ENCODE measurements around the gene KCTD12.

The KCTD12 gene

DNA sequence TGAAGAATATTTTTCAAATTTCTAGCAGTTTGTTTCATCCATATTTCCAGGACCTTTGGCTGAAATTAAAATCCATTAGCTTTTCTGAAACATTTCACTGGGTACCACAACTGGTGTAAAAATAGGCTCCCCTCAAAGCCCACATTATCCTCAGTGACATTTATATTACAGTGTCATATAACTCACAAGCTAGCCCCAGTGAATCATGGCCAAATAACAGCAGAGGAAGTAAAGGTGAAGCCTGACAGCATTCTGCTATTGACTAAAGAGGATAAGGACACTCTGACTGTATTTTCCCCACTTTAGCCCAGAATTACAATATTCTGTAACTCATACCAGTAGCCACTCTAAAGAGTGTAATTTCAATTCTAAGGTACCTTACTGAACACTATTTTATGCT, 21.9 kb downstream of the KCTD12 start:
- TF ChIP-seq, protein P1, sequence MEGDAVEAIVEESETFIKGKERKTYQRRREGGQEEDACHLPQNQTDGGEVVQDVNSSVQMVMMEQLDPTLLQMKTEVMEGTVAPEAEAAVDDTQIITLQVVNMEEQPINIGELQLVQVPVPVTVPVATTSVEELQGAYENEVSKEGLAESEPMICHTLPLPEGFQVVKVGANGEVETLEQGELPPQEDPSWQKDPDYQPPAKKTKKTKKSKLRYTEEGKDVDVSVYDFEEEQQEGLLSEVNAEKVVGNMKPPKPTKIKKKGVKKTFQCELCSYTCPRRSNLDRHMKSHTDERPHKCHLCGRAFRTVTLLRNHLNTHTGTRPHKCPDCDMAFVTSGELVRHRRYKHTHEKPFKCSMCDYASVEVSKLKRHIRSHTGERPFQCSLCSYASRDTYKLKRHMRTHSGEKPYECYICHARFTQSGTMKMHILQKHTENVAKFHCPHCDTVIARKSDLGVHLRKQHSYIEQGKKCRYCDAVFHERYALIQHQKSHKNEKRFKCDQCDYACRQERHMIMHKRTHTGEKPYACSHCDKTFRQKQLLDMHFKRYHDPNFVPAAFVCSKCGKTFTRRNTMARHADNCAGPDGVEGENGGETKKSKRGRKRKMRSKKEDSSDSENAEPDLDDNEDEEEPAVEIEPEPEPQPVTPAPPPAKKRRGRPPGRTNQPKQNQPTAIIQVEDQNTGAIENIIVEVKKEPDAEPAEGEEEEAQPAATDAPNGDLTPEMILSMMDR (conservative IDR thresholded peaks at IDR 0.05; ENCODE audit: control insufficient read depth, insufficient read depth, low read depth, low read length) = no peak
- H3K4me3 ChIP-seq (ENCODE audit: control insufficient read depth, low read depth, low read length) = no peak overlapping the region
- DNase-seq (ENCODE audit: low read depth) = no peak

DNA sequence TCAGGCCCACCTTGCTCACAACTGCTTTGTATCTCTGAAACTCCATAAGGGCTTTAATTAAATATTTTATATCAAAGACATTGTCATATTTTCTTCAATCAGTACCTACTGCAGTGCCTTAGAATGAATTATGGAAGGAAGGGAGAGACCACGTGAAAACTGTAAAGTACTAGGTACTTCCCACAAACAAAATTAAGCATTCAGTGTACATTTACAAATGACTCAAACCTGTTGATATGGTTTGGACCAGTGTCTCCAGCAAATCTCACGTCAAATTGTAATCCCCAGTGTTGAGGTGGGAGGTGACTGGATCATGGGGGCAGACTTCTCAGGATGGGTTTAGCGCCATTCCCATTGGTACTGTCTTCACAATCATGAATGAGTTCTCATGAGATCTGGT, 23.2 kb downstream of the KCTD12 start:
- H3K4me3 ChIP-seq (ENCODE audit: control insufficient read depth, low read depth, low read length) = no peak overlapping the region
- DNase-seq (ENCODE audit: low read depth) = no peak
- TF ChIP-seq, protein P1 (conservative IDR thresholded peaks at IDR 0.05; ENCODE audit: control insufficient read depth, insufficient read depth, low read depth, low read length) = no peak

DNA sequence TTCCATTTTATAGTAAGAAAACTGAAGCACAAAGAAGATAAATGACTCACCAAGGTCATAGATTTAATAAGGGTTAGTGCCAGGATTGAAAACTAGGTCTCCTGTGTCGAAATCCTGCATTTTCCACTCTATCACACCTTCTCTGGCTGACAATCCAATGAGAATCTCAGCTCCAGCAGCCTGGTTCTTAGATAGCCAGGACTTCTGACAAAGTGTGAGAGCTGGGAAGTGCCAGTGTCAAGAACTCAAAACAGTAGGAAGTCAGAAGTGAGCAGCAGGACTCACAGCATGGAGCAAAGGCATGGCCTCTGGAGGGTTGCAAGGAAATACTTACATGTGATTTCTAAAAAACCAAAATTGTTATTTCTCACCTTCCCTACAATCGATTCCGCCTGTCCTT, 24.3 kb downstream of the KCTD12 start:
- no peak for DNase-seq (ENCODE audit: low read depth)
- TF ChIP-seq, protein P1 (conservative IDR thresholded peaks at IDR 0.05; ENCODE audit: control insufficient read depth, insufficient read depth, low read depth, low read length) = no peak
- H3K4me3 ChIP-seq (ENCODE audit: control insufficient read depth, low read depth, low read length) = no peak overlapping the region

DNA sequence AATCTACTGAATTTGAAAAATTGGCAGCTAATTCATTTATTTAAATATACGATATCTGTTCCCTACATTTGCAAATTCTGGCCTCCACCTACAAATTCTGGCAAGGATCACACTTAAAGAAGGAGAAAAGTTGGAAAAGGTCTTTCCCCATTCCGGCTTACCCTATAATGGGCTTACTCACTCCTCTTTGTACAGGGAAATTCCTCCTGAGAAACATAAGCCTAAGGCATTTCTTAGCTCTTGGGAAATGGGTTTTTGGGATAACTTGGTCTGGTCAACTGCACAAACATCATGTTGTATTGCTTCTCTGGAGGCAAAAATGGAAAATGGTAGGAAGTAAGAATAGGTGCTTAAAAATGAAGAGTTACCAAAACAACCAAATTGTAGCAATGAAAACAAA, 25.5 kb downstream of the KCTD12 start:
- TF ChIP-seq, protein P1 (conservative IDR thresholded peaks at IDR 0.05; ENCODE audit: control insufficient read depth, insufficient read depth, low read depth, low read length) = no peak
- H3K4me3 ChIP-seq (ENCODE audit: control insufficient read depth, low read depth, low read length) = no peak overlapping the region
- no peak for DNase-seq (ENCODE audit: low read depth)

DNA sequence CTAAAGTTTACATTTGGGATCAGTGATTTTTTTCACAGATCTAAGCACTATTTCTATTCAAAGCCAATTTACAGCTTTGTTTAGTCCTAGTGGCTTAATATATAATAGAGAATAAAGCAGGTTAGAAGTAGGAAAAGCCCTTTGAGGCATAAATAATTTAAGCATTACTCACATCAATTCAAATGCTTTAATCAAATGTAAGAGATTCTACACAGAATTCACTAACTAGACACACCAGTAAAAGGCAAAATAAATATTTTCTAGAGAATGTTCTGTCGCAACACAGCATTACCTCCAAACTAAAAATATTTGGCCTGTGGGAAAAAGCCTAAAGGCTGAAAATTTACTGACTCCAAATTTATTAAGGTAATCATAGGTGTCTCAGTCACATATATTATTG, 31.3 kb downstream of the KCTD12 start:
- TF ChIP-seq, protein P1 (conservative IDR thresholded peaks at IDR 0.05; ENCODE audit: control insufficient read depth, insufficient read depth, low read depth, low read length) = no peak
- H3K4me3 ChIP-seq (ENCODE audit: control insufficient read depth, low read depth, low read length) = no peak overlapping the region
- DNase-seq (ENCODE audit: low read depth) = no peak

DNA sequence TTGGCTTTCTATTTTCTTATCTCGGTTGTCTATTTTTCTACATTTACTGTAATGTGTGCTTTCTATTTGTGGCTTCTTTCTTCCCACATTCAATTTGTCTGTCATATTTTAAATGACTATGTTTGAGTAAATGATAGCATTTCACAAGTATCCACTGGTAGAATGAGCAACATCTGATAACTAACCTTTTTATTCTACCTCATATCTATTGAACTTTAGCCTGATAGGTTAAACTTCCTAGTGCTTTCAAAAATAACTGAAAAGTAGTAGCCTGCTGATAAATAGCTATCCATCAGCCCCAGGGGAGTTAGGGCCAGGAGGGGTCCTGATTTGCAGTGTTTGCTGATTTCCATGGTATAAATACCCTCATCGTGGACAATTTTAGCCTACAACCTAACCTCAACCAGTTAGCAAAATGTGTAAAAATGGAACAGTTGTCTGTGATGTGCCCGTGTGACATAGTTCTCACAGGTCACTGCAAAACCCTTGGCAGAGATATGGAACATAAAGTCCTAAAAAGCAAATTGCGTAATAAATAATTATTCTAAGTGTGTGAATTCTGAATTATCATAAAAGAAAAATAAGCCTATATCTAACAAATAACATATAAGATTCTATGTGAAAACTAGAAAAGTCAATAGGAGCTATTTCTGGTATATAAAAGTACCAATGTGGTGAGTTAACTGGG, 32.1 kb downstream of the KCTD12 start:
- TF ChIP-seq, protein P1 (conservative IDR thresholded peaks at IDR 0.05; ENCODE audit: control insufficient read depth, insufficient read depth, low read depth, low read length) = no peak
- DNase-seq (ENCODE audit: low read depth) = no peak
- no peak overlapping the region for H3K4me3 ChIP-seq (ENCODE audit: control insufficient read depth, low read depth, low read length)

DNA sequence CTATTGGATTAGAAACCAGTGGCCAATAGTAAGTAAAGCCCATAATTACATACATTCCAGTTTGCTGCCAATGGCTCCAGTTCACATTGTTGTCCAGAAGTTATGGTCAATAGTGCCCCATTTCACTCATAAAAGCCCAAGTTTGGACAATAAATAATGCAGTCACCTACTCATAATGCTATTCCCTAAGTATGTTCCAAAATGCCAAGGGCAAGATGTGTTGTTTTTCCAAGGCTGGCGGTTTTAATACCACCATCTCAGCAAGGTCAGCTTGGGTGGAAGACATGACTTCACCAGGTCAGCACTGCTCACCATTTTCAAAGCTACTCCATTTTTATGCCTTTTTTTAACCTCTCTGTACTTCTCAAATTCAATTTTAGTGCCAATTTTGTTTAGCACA, 32.7 kb downstream of the KCTD12 start:
- TF ChIP-seq, protein P1 (conservative IDR thresholded peaks at IDR 0.05; ENCODE audit: control insufficient read depth, insufficient read depth, low read depth, low read length) = no peak
- DNase-seq (ENCODE audit: low read depth) = no peak
- H3K4me3 ChIP-seq (ENCODE audit: control insufficient read depth, low read depth, low read length) = no peak overlapping the region
